Measurements from ENCODE around the gene QRFP. TPM values are rescaled to one million over a fixed set of nuclear protein-coding genes. Genes with fewer than 3 reads are reported as not detected.

The QRFP gene
- total RNA-seq, 1 donor from 2014 or later: not detected

GRCh38 chr9:130935648-130936271 is 39.1 kb upstream of the QRFP start:
- Histone ChIP-seq H3K4me1 (peaks cover 60% of the 10 kb centered on the region), H3K9me3 (replicated peaks) (no peaks in the 10 kb centered on the region), H3K27me3 (ENCODE audit: low read depth) (peaks cover 94% of the 10 kb centered on the region), H3K36me3 (no peaks in the 10 kb centered on the region), H3K27ac (replicated peaks) (no peak overlapping the region), H3K4me3 (no peak overlapping the region)
- DNase-seq: no peak
- TF ChIP-seq CTCF (IDR thresholded peaks at IDR 0.05; ENCODE audit: borderline replicate concordance): no peak
- intact Hi-C loops (cut with micrococcal nuclease): loop anchor here (10.0 kb wide), 1 partner anchor 61 kb away; no protein-coding TSS in a partner anchor

- H3K27ac ChIP-seq (replicated peaks): no peak overlapping the region
Measured at GRCh38 chr9:130934702-130935647, 38.4 kb upstream of the QRFP start.

GRCh38 chr9:130934246-130934645 is 37.6 kb upstream of the QRFP start:
- Histone ChIP-seq H3K9me3 (replicated peaks) (no peaks in the 10 kb centered on the region), H3K4me1 (peaks cover 45% of the 10 kb centered on the region), H3K27me3 (ENCODE audit: low read depth) (peaks cover 87% of the 10 kb centered on the region), H3K36me3 (no peaks in the 10 kb centered on the region), H3K4me3 (no peak overlapping the region), H3K27ac (replicated peaks) (no peak overlapping the region)
- DNase-seq: no peak
- no peak for TF ChIP-seq CTCF (IDR thresholded peaks at IDR 0.05; ENCODE audit: borderline replicate concordance)
- intact Hi-C loops (cut with micrococcal nuclease): loop anchor here (10.0 kb wide), 1 partner anchor 59 kb away; no protein-coding TSS in a partner anchor

More at GRCh38 chr9:130934702-130935647, 38.4 kb upstream of the QRFP start:
- no peak for DNase-seq
- no peaks in the 10 kb centered on the region for H3K9me3 ChIP-seq (replicated peaks)
- TF ChIP-seq CTCF (IDR thresholded peaks at IDR 0.05; ENCODE audit: borderline replicate concordance): no peak
- H3K4me3 ChIP-seq: no peak overlapping the region
- no peaks in the 10 kb centered on the region for H3K36me3 ChIP-seq
- intact Hi-C loops (cut with micrococcal nuclease): loop anchor here (10.0 kb wide), 1 partner anchor 60 kb away; no protein-coding TSS in a partner anchor
- peaks cover 52% of the 10 kb centered on the region for H3K4me1 ChIP-seq
- H3K27me3 ChIP-seq (ENCODE audit: low read depth): peaks cover 87% of the 10 kb centered on the region

GRCh38 chr9:130933114-130934046 is 36.8 kb upstream of the QRFP start:
- peaks cover 84% of the 10 kb centered on the region for H3K27me3 ChIP-seq (ENCODE audit: low read depth)
- H3K4me1 ChIP-seq: peaks cover 44% of the 10 kb centered on the region
- no peaks in the 10 kb centered on the region for H3K36me3 ChIP-seq
- no peaks in the 10 kb centered on the region for H3K9me3 ChIP-seq (replicated peaks)
- peak overlapping the region; percentile 41 for H3K4me3 ChIP-seq
- intact Hi-C loops (cut with micrococcal nuclease): loop anchor here (10.0 kb wide), 1 partner anchor 59 kb away; no protein-coding TSS in a partner anchor
- TF ChIP-seq CTCF (IDR thresholded peaks at IDR 0.05; ENCODE audit: borderline replicate concordance): no peak
- no peak for DNase-seq
- peak overlapping the region; percentile 79 for H3K27ac ChIP-seq (replicated peaks)
